IPS-18c (cell line): ENCODE measurements around the gene ZMYM4.

Source experiments
- H3K4me3 ChIP-seq: 2 replicates; pipeline ENCODE4 v1.7.0; 2013; ENCODE audit warnings: low read depth, mild to moderate bottlenecking, low read length, moderate library complexity; ENCODE audit not compliant: insufficient read depth
- H3K9me3 ChIP-seq: one replicate; pipeline ENCODE4 v1.6.1; 2013; ENCODE audit warnings: mild to moderate bottlenecking, low read length, moderate library complexity; ENCODE audit not compliant: control insufficient read depth, insufficient read depth

Gene ZMYM4

DNA sequence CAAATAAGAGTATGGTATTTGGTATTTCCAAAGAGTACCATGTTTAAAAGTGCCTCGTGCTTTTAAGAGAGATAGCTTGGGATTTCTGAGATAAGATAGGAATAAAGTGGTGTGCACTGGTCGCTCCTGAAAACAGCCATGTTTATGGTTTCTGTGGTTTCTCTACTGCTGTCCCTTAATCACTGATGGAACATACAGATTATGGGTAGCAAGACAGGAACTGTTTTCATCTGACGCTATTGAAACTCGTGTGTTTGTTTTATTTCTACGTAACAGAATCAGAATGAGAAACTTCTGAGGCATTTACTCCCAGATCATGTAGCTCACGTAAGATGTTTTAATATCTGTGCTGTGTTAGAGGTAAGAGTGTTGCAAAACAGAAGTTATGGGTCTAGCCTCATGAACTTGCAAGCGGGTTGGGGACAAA is 162.7 kb downstream of the ZMYM4 start:
- no peak overlapping the region for H3K4me3 ChIP-seq

DNA sequence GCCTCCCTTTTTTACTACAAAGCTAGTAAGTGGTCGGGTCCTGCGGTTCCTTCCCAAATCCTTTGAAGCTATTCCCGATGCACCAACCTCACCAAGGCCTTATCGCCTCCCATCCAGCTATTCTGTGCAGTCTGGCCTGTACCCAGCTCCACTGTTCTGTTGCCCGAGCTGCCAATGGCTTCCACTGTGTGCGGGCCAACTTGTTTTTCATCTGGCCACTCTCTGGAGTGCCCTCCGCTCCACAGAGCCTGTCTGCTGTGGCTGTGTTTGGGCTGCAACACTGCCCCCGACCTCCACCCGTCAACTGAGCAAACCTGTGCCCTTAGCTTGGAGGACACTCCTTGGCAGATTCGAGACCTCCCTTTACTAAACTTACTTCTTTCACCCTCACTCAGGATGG is 163.7 kb downstream of the ZMYM4 start:
- H3K4me3 ChIP-seq = no peak overlapping the region
- H3K9me3 ChIP-seq = no peaks in the 10 kb centered on the region

More for the DNA sequence above, 162.7 kb downstream of the ZMYM4 start:
- H3K9me3 ChIP-seq = no peaks in the 10 kb centered on the region

DNA sequence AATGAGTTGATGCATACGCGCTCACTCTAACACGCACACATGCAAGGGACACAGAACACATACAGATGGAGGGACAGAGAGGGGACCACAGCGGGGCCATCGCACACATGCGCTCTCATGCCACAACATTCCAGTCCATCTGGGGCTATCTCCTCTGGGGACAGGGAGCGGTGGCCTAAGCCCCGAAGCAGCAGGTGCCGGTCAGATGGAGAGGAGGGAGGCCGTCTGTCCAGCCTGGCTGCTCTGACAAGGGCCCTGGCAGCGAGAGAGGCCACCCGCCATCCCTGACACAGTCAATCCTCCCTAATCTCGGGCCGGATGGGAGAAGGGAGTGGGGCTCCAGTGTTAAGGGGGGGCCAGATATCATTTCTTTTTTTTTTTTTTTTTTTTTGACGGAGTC is 165.2 kb downstream of the ZMYM4 start:
- no peak overlapping the region for H3K4me3 ChIP-seq
- no peaks in the 10 kb centered on the region for H3K9me3 ChIP-seq

DNA sequence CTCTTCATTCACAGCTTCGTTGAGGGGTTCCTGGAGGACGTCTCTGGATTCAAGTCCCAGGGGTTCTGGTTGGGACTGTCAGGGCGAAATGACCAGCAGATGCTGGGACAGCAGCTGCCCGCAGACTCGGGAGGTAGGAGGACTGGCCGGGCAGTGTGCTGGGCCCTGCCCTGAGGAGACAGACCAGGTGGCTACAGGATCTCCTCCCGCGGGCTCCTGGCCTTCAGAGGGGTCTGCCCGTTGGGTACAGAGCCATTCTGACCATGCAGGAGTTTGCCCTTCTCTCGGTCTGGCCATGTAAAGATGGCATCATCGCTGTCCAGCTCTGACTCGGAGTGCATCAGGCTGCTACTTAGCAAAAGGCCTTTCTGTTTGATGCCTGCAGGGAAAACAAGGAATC is 166.2 kb downstream of the ZMYM4 start:
- H3K4me3 ChIP-seq = no peak overlapping the region
- H3K9me3 ChIP-seq = peaks cover 2% of the 10 kb centered on the region

DNA sequence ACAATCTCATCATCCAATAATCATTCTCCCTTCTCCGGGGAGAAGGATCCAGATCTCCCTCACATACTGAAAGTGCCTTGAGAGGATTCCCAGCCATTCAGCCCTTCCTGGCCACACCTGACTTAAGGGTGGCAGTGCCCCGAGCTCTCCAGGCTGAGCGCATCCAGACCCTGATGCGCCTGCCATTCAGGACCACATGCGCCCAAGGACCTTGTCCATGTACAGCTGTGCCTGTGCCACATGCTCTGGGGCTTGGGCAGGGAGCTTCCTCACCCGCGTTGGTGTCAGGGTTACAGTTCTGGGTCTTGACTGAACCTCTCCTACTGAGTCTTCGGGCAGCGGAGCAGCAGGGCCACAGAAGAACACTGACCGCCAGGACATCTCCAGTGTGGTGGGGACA is 167.6 kb downstream of the ZMYM4 start:
- Histone ChIP-seq H3K9me3 (peaks cover 2% of the 10 kb centered on the region), H3K4me3 (no peak overlapping the region)

DNA sequence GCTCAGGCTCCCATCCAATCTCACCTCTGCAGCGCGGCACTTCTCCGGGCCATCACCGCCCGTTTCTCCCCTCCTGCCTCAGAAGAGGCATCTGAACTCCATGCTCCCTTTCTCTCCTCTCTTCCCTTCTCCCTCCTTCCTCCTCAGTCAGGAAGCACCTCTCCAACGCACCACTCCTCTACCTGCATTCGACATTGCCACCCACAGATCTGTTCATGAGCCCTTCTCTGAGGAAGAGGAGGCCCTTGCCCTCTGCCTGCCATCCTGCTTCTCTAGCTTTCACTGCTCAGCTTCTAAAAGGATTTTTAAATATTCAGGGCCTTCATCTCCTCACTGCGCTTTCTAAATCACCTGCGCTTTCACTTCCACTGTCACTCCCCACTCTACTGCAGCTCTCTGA is 168.7 kb downstream of the ZMYM4 start:
- H3K4me3 ChIP-seq = no peak overlapping the region

DNA sequence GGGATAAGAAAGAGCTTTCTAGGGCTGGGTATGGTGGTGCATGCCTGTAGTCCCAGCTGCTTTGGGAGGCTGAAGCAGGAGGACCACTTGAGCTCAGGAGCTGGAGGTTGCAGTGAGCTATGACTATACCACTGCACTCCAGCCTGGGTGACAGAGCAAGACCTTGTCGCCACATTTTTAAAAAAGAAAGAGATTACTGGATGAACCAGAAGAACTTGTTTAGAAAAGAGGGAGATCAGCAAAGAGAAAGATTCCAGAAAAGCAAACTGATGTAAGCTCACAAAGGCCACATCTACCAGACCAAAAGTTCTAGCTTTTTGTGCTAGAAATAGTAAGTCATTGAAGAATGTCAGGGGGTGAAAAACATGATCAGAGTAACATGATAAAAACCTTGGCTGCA is 171.1 kb downstream of the ZMYM4 start:
- H3K9me3 ChIP-seq = peaks cover 2% of the 10 kb centered on the region
- H3K4me3 ChIP-seq = no peak overlapping the region

More for the DNA sequence above, 168.7 kb downstream of the ZMYM4 start:
- H3K9me3 ChIP-seq = peaks cover 2% of the 10 kb centered on the region

DNA sequence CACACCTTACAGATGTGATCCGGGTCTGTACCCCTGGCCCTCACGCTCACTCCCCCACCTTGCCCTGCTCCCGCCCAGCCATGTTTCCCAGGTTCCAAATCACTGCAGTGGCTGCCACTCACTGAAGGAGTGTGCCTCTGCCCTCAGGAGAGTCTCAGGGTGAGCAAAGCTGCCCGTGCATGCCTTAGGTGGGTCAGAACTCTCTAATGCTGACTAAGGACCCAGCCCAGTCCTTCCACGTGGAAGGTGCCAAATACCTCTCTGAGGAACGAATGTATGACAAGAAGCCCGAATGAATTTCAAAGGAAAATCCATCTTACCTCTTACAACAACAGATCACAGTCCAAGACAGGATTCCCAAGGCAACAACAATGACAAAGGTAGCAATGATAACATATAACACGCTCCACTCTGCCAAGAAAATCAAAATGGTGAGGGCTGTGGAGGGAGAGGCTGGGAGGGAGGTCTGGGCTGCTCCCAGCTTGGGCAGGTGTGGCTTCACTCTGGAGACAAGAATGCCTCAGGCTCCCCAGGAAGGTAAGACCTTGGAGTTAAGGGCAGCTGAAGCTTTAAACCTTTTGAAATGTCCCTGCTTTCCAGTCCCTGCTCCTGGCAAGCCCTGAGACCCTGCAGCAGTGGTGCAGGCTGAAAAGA is 173.5 kb downstream of the ZMYM4 start:
- no peak overlapping the region for H3K4me3 ChIP-seq
- peaks cover 2% of the 10 kb centered on the region for H3K9me3 ChIP-seq

DNA sequence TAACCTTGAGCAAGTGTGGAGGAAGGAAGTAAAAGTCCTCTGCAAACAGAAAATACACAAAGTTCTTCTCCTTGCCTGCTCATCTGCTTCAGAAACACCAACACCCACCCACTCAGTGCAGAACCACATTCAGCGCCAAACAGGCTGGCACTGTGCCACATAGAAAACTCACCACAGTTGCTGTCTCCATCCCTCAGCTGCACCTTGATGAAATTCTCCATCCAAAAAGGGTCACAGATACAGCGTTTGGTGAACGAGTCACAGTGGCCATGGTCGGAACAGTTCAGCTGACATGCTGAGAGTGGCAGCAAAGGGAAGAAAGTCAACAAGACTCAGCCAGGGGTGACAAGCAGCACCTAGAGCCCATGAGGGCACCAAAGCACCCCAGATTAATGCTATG is 174.2 kb downstream of the ZMYM4 start:
- peaks cover 2% of the 10 kb centered on the region for H3K9me3 ChIP-seq
- H3K4me3 ChIP-seq = no peak overlapping the region

DNA sequence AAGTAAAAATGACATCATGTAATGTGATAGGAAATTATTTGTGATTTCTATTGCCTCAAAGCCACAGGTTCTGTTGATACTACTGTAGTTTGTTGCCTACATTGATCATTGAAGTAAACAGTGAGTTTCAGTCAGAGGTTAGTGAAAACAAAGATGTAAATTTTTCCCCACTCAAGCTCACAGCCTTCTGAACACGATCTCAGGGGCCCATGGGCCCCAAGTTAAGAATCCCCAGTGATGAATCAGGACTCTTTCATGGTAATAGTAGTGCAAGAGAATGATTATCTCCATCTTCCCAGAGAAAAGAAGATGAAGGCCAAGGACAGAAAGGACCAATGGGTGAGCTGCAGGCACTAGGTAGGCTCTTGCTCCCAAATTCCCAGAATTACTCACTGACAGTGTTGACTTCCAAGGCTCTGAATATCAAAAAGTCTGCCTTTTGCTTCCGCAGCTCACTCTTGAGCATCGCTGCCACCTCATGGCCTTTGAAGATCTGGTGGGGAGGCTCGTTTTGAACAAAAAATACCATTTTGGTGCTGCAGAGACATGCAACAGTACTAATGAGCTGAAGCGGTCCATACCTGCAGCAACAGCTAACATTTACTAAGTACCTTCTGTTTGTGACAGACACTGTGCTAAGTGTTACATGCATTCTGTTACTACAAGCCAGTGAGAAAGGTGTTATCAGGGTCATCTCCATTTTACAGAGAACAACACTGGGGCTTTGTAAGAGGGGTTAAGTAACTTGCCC is 175.4 kb downstream of the ZMYM4 start:
- no peak overlapping the region for H3K4me3 ChIP-seq
- peaks cover 2% of the 10 kb centered on the region for H3K9me3 ChIP-seq

DNA sequence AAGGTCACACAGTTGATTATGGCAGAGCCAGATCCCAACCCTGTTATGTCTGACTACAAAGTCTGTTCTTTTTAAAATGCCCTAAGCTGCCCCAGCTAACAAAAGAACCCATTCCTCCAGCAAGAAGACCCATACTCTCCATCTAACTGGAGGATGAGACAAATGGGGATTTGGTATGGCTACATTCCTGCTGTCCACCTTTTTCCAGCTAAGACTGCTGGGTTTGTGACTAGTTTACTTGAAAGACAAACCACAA is 175.9 kb downstream of the ZMYM4 start:
- Histone ChIP-seq H3K9me3 (no peaks in the 10 kb centered on the region), H3K4me3 (no peak overlapping the region)

DNA sequence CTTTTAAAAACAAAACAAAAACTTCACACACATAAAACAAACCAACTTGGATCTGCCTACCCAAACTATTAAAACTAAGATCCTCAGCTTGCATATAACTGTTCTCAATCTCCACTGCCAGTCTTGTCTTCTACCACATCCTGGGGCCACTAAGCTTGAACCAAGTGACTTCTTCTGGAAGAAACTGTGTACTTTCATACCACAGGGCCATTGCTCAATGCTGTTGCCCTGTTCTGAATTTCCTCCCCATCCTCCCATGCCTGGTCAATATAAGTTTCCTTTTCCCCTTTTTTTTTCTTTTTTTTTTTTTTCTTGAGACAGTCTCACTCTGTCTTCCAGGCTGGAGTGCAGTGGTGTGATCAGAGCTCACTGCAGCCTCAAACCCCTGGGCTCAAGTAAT is 178.8 kb downstream of the ZMYM4 start:
- Histone ChIP-seq H3K9me3 (no peaks in the 10 kb centered on the region), H3K4me3 (no peak overlapping the region)

DNA sequence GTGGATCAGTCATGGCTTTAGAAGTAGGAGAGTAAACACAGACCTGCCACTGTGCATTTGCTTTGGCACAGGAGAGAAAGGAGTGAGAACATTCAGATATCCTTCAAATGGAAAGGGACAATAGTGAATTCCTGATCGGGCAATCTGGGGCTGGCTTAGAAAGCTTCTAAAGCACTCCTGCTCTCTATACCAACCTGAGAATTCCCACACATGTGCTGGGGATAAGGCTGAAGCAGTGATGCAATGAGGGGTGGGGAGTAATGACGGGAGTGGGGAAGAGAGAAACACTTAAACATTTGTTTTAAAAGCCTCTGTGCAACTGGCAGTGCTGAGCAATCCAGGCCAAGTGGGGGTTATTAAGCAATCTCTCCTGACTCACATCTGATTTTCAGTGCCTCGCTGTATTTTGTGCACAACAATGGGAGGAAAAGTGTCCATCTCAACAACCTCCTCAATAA is 179.9 kb downstream of the ZMYM4 start:
- H3K4me3 ChIP-seq = no peak overlapping the region
- H3K9me3 ChIP-seq = no peaks in the 10 kb centered on the region

DNA sequence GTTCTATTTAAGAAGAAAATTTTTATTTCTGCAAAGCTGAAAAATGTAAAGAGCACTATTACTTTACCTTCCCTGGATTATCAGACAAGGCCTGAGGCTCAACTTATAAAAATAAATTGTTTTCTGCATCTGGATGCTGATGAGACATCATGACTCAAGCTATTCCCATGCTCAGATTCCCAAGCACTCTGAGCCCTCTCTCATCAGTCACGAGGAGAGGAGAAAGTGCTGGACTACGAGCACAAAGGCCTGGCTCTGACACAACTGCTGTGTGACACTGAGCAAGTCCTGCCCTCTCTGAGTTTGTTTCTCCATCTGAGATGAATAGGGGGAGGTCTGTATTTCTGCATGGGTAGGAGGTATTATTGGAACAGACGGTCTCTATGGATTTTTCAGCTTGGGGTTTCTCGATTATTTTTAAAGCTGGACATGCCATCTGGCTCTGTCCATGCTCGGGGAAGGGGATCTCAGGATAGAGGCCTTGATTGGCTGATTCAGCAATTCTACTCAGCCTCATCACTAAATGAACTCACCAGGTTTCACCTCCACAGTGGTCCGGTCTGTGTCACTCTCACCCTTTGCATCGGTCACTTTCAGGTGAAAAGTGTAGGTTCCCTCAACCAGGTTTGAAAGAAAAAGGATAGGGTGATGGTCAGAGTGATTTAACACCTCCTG is 181.0 kb downstream of the ZMYM4 start:
- no peaks in the 10 kb centered on the region for H3K9me3 ChIP-seq
- no peak overlapping the region for H3K4me3 ChIP-seq

DNA sequence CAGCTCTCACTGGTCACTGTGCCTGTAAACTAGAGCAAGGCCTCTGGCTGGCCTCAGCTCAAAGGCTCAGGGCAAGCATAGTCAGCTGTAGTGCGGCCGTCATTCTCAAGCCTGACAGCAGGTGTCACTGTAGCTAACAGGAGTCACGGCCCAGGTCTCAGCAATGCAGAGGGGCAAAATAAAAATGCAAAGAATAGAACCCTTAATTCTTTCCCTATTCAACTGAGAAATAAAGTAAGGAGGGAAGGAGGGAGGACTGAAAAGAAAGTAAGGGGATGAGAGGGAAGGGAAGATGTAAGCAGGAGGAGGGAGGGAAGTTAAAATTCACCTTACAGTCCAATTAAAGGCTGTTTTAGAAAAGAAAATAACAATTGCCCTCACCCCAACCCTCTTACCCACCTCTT is 182.6 kb downstream of the ZMYM4 start:
- no peaks in the 10 kb centered on the region for H3K9me3 ChIP-seq
- H3K4me3 ChIP-seq = no peak overlapping the region

DNA sequence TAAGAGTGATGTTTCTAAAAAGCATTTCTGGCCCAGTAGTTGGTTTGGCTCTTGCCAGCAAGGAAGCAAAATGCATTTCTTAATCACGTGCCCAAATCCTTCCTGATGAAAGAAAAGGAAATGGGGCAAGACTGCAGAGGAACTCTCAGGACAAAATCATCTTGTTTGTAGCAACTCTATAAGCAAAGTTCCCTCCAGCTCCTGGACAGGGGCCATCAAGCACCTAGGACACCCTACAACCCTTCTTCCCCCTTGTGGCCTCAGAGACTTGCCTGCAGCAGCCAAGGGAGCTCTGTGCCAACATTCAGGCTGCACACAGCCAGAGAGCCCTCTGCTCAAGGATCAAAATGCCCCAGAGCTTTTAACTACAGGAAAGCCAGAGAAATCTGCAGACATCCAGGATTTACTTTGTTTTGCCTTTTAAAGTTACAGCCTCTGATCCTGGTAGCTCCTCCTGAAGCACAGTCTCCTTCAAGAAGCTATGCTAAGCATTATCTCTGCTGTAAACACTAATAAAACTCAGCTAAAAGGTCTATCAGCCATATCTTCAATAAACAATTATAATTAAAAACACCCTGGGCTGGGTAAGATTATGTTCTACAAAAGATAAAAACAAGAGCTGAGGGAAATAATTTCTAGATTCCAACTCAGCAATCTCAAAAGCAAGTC is 183.7 kb downstream of the ZMYM4 start:
- Histone ChIP-seq H3K9me3 (no peaks in the 10 kb centered on the region), H3K4me3 (no peak overlapping the region)

DNA sequence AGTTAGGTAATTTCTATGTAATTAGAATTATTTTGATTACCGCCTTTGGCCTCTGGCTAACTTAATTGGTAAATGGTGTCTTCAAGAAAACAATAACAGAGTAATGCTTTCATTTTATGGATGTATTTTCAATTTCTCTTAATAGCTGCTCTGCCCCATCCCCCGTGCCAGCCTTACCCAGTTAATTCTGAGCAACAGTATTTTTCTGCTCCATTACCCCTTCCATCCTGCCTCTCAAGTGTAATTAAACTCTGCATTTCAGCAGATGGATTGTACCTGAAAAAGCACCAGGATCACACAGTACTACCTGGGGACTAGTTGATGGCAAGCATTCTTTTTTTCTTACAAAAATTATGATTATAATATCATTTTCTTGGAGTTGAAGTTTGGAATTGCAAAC is 184.5 kb downstream of the ZMYM4 start:
- no peak overlapping the region for H3K4me3 ChIP-seq
- no peaks in the 10 kb centered on the region for H3K9me3 ChIP-seq

DNA sequence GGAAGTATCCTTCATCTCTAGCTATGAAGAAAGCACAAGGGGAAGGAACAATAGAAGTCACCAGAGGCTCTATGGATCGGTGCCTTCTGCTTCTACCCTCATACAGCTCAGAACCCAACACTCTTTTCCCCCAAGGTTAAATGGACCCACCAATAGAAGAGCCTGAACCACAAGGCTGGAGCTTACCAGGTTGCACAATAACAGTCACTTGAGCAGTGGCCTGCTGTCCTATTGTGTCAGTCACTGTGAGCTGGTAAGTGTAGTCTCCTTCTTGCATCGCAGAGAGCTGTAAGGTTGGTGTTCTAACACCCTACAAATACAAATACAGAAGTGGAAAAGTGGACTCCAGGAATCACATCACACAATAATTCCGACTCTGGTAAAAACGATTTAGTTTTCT is 185.7 kb downstream of the ZMYM4 start:
- Histone ChIP-seq H3K9me3 (no peaks in the 10 kb centered on the region), H3K4me3 (no peak overlapping the region)
